Nephron (organoid): ENCODE results near the gene TMEM185A.
"Not testable (repeated sequence)": the region's sequence is repeated elsewhere in the genome, so short reads cannot be mapped to it uniquely, and the experiment has no call there.

Experiments used
- H3K27ac Mint-ChIP-seq, 3 experiments: 2 replicates each; pipeline ENCODE4 v1.8.0; 2020; ENCODE audit warnings: mixed read lengths in 3 of 3, mild to moderate bottlenecking in 2 of 3, moderate library complexity in 1 of 3
- H3K27me3 Mint-ChIP-seq: 2 replicates; pipeline ENCODE4 v1.8.0; 2021; ENCODE audit warnings: low read depth, mild to moderate bottlenecking, moderate library complexity, mixed read lengths
- H3K36me3 Mint-ChIP-seq: 2 replicates; pipeline ENCODE4 v1.8.0; 2020; ENCODE audit warnings: low read depth, mixed read lengths
- H3K4me1 Mint-ChIP-seq: 2 replicates; pipeline ENCODE4 v1.8.0; 2020; ENCODE audit warnings: mixed read lengths
- H3K4me3 Mint-ChIP-seq, 3 experiments: 2 replicates each; pipeline ENCODE4 v1.8.0; 2020; ENCODE audit warnings: mild to moderate bottlenecking in 3 of 3, mixed read lengths in 3 of 3, moderate library complexity in 2 of 3
- H3K9me3 Mint-ChIP-seq: 2 replicates; pipeline ENCODE4 v1.8.0; 2020; ENCODE audit warnings: mixed read lengths
- CTCF ChIP-seq, 3 experiments: fragments of 200-600 bp; sonication (generic); IDR thresholded peaks; one replicate each; pipeline ENCODE4 v1.5.0; 2021; ENCODE audit warnings: antibody characterized with exemption in 3 of 3; ENCODE audit not compliant: unreplicated experiment in 3 of 3

The TMEM185A gene

GRCh38 chrX:149628280-149628679, 3.3 kb downstream of the TMEM185A start:
- Mint-ChIP-seq H3K27me3 (no peaks in the 10 kb centered on the region), H3K4me1 (peaks cover 36% of the 10 kb centered on the region), H3K9me3 (peaks cover 6% of the 10 kb centered on the region), H3K4me3 (no peak overlapping the region), H3K27ac (no peak overlapping the region), H3K36me3 (no peaks in the 10 kb centered on the region)
- TF ChIP-seq CTCF (IDR thresholded peaks at IDR 0.05; ENCODE audit: unreplicated experiment in 3 of 3), result no peak

- H3K4me3 Mint-ChIP-seq, H3K36me3 Mint-ChIP-seq, H3K27me3 Mint-ChIP-seq, H3K9me3 Mint-ChIP-seq, H3K27ac Mint-ChIP-seq: not testable (repeated sequence)
- peaks cover 36% of the 10 kb centered on the region for H3K4me1 Mint-ChIP-seq
Measured at GRCh38 chrX:149626829-149627228, 4.8 kb downstream of the TMEM185A start.

GRCh38 chrX:149619662-149620061, 11.9 kb downstream of the TMEM185A start:
- H3K4me1 Mint-ChIP-seq, H3K36me3 Mint-ChIP-seq, H3K4me3 Mint-ChIP-seq, H3K27me3 Mint-ChIP-seq, H3K27ac Mint-ChIP-seq, H3K9me3 Mint-ChIP-seq: not testable (repeated sequence)

GRCh38 chrX:149618871-149619270, 12.7 kb downstream of the TMEM185A start:
- H3K36me3 Mint-ChIP-seq, result no peaks in the 10 kb centered on the region
- no peaks in the 10 kb centered on the region for H3K9me3 Mint-ChIP-seq
- H3K27me3 Mint-ChIP-seq, result no peaks in the 10 kb centered on the region
- H3K27ac Mint-ChIP-seq, result no peak overlapping the region
- no peak for TF ChIP-seq CTCF (IDR thresholded peaks at IDR 0.05; ENCODE audit: unreplicated experiment in 3 of 3)
- H3K4me3 Mint-ChIP-seq, result no peak overlapping the region
- no peaks in the 10 kb centered on the region for H3K4me1 Mint-ChIP-seq

GRCh38 chrX:149611623-149612175, 19.9 kb downstream of the TMEM185A start:
- Mint-ChIP-seq H3K36me3 (peaks cover 10% of the 10 kb centered on the region), H3K4me3 (no peak overlapping the region), H3K9me3 (peaks cover 2% of the 10 kb centered on the region), H3K4me1 (no peaks in the 10 kb centered on the region), H3K27me3 (no peaks in the 10 kb centered on the region), H3K27ac (no peak overlapping the region)
- TF ChIP-seq CTCF (IDR thresholded peaks at IDR 0.05; ENCODE audit: unreplicated experiment in 3 of 3), result no peak

- no peaks in the 10 kb centered on the region for H3K27me3 Mint-ChIP-seq
- H3K27ac Mint-ChIP-seq, result no peak overlapping the region
- peaks cover 21% of the 10 kb centered on the region for H3K36me3 Mint-ChIP-seq
- no peak overlapping the region for H3K4me3 Mint-ChIP-seq
- H3K9me3 Mint-ChIP-seq, result peaks cover 6% of the 10 kb centered on the region
- H3K4me1 Mint-ChIP-seq, result no peaks in the 10 kb centered on the region
- no peak for TF ChIP-seq CTCF (IDR thresholded peaks at IDR 0.05; ENCODE audit: unreplicated experiment in 3 of 3)
Measured at GRCh38 chrX:149610511-149610910, 21.1 kb downstream of the TMEM185A start.

- Mint-ChIP-seq H3K27ac (no peak overlapping the region), H3K4me1 (no peaks in the 10 kb centered on the region), H3K27me3 (no peaks in the 10 kb centered on the region), H3K36me3 (peaks cover 22% of the 10 kb centered on the region), H3K4me3 (no peak overlapping the region), H3K9me3 (peaks cover 6% of the 10 kb centered on the region)
- no peak for TF ChIP-seq CTCF (IDR thresholded peaks at IDR 0.05; ENCODE audit: unreplicated experiment in 3 of 3)
Measured at GRCh38 chrX:149607699-149608098, 23.9 kb downstream of the TMEM185A start.

- not testable (repeated sequence) for H3K4me1 Mint-ChIP-seq, H3K27ac Mint-ChIP-seq, H3K4me3 Mint-ChIP-seq, H3K9me3 Mint-ChIP-seq, H3K27me3 Mint-ChIP-seq
- peaks cover 22% of the 10 kb centered on the region for H3K36me3 Mint-ChIP-seq
Measured at GRCh38 chrX:149605248-149605885, 26.2 kb downstream of the TMEM185A start.

- not testable (repeated sequence) for H3K27ac Mint-ChIP-seq, H3K4me1 Mint-ChIP-seq, H3K27me3 Mint-ChIP-seq, H3K36me3 Mint-ChIP-seq, H3K9me3 Mint-ChIP-seq, H3K4me3 Mint-ChIP-seq
Measured at GRCh38 chrX:149598603-149599002, 33.0 kb downstream of the TMEM185A start.

GRCh38 chrX:149595943-149596342, 35.6 kb downstream of the TMEM185A start:
- H3K4me1 Mint-ChIP-seq, H3K36me3 Mint-ChIP-seq, H3K9me3 Mint-ChIP-seq, H3K27ac Mint-ChIP-seq, H3K27me3 Mint-ChIP-seq, H3K4me3 Mint-ChIP-seq: not testable (repeated sequence)
